Kidney epithelial cell (primary cell): ENCODE results near the gene MPL. TPM values are rescaled to one million over a fixed set of nuclear protein-coding genes. Genes with fewer than 3 reads are reported as not detected.

Experiments used
- DNase-seq: peaks from one replicate; pipeline ENCODE4 v3.0.0-alpha.2; 2010; ENCODE audit warnings: low read depth
- H3K27me3 ChIP-seq: 2 replicates; pipeline ENCODE4 v1.6.0; 2011; ENCODE audit warnings: low read length; ENCODE audit not compliant: control insufficient read depth, insufficient read depth
- H3K36me3 ChIP-seq: 2 replicates; pipeline ENCODE4 v1.5.1; 2011; ENCODE audit warnings: low read length; ENCODE audit not compliant: control insufficient read depth, insufficient read depth
- H3K4me3 ChIP-seq: 2 replicates; pipeline ENCODE4 v1.5.1; 2011; ENCODE audit warnings: low read depth, mild to moderate bottlenecking, control low read depth, low read length
- CTCF ChIP-seq: IDR thresholded peaks from 2 replicates; pipeline ENCODE4 v1.5.1; 2011; ENCODE audit warnings: mild to moderate bottlenecking, moderate library complexity, low read length, control low read depth, inconsistent platforms; ENCODE audit not compliant: insufficient read depth, poor library complexity, severe bottlenecking
- total RNA-seq: library from RNA; depleted of rRNA; stranded (reverse); fragments of >200 nt; gene quantifications from 2 replicates; pipeline ENCODE4 v1.2.3, GENCODE V29; 2015

The MPL gene
- total RNA-seq, 1 donor from 2014 or later = not detected

GRCh38 chr1:43324810-43325209 lies 12.8 kb upstream of the MPL start:
- H3K36me3 ChIP-seq = no peaks in the 10 kb centered on the region
- no peak for TF ChIP-seq CTCF
- no peak for DNase-seq
- no peaks in the 10 kb centered on the region for H3K27me3 ChIP-seq
- H3K4me3 ChIP-seq = no peak overlapping the region

GRCh38 chr1:43325381-43325780 lies 12.2 kb upstream of the MPL start:
- no peak for TF ChIP-seq CTCF
- H3K4me3 ChIP-seq = no peak overlapping the region
- DNase-seq = no peak
- no peaks in the 10 kb centered on the region for H3K36me3 ChIP-seq
- no peaks in the 10 kb centered on the region for H3K27me3 ChIP-seq

GRCh38 chr1:43327549-43328292 lies 9.9 kb upstream of the MPL start:
- no peak overlapping the region for H3K4me3 ChIP-seq
- no peak for TF ChIP-seq CTCF
- no peak for DNase-seq
- no peaks in the 10 kb centered on the region for H3K27me3 ChIP-seq
- H3K36me3 ChIP-seq = no peaks in the 10 kb centered on the region

GRCh38 chr1:43329995-43330751 lies 7.4 kb upstream of the MPL start:
- DNase-seq = peak; percentile 65
- Histone ChIP-seq H3K36me3 (no peaks in the 10 kb centered on the region), H3K27me3 (no peaks in the 10 kb centered on the region), H3K4me3 (no peak overlapping the region)
- TF ChIP-seq CTCF = no peak

GRCh38 chr1:43331688-43332087 lies 5.9 kb upstream of the MPL start:
- no peaks in the 10 kb centered on the region for H3K27me3 ChIP-seq
- no peak for DNase-seq
- H3K36me3 ChIP-seq = no peaks in the 10 kb centered on the region
- no peak for TF ChIP-seq CTCF
- no peak overlapping the region for H3K4me3 ChIP-seq
